GM15510 (cell line): Measurements from ENCODE around the gene CWF19L1.

Source experiments
- POLR2A ChIP-seq: IDR thresholded peaks from 3 replicates; pipeline ENCODE4 v1.6.1; 2011; ENCODE audit warnings: borderline replicate concordance; ENCODE audit not compliant: insufficient read length; ENCODE audit errors: extremely low read depth

Gene CWF19L1

GRCh38 chr10:100267239-100268104, at the start of gene CWF19L1:
TSS of gene CWF19L1 (minus strand) at chr10:100267638. CDS start at chr10:100267593, 45 bp downstream.
- TF ChIP-seq POLR2A: peak; percentile 50

GRCh38 chr10:100315615-100316014, 48.2 kb upstream of the CWF19L1 start:
- TF ChIP-seq POLR2A: no peak

- no peak for TF ChIP-seq POLR2A
Measured at GRCh38 chr10:100311298-100311697, 43.9 kb upstream of the CWF19L1 start.

GRCh38 chr10:100307684-100308083, 40.2 kb upstream of the CWF19L1 start:
- TF ChIP-seq POLR2A: no peak

- no peak for TF ChIP-seq POLR2A
Measured at GRCh38 chr10:100306861-100307260, 39.4 kb upstream of the CWF19L1 start.

- TF ChIP-seq POLR2A: no peak
Measured at GRCh38 chr10:100304414-100304813, 37.0 kb upstream of the CWF19L1 start.

GRCh38 chr10:100303724-100304319, 36.4 kb upstream of the CWF19L1 start:
- TF ChIP-seq POLR2A: no peak

- TF ChIP-seq POLR2A: no peak
Measured at GRCh38 chr10:100297242-100297641, 29.8 kb upstream of the CWF19L1 start.

GRCh38 chr10:100293066-100293465, 25.6 kb upstream of the CWF19L1 start:
- TF ChIP-seq POLR2A: no peak

GRCh38 chr10:100291356-100291755, 23.9 kb upstream of the CWF19L1 start:
- TF ChIP-seq POLR2A: no peak

GRCh38 chr10:100289641-100290040, 22.2 kb upstream of the CWF19L1 start:
- TF ChIP-seq POLR2A: no peak

- no peak for TF ChIP-seq POLR2A
Measured at GRCh38 chr10:100288196-100288595, 20.8 kb upstream of the CWF19L1 start.

- TF ChIP-seq POLR2A: no peak
Measured at GRCh38 chr10:100287756-100288155, 20.3 kb upstream of the CWF19L1 start.

GRCh38 chr10:100286051-100287033, 18.9 kb upstream of the CWF19L1 start, which contains the start of gene BLOC1S2:
TSS of gene BLOC1S2 (minus strand) at chr10:100286680. CDS start at chr10:100286659, 21 bp downstream.
- peak; percentile 95 for TF ChIP-seq POLR2A

- TF ChIP-seq POLR2A: no peak
Measured at GRCh38 chr10:100282907-100283306, 15.5 kb upstream of the CWF19L1 start.

GRCh38 chr10:100265821-100266485, 1.5 kb downstream of the CWF19L1 start:
- TF ChIP-seq POLR2A: no peak
